ENCODE measurements around the gene DPY19L1.
"Not testable (repeated sequence)": the region's sequence is repeated elsewhere in the genome, so short reads cannot be mapped to it uniquely, and the experiment has no call there.

The DPY19L1 gene

DNA sequence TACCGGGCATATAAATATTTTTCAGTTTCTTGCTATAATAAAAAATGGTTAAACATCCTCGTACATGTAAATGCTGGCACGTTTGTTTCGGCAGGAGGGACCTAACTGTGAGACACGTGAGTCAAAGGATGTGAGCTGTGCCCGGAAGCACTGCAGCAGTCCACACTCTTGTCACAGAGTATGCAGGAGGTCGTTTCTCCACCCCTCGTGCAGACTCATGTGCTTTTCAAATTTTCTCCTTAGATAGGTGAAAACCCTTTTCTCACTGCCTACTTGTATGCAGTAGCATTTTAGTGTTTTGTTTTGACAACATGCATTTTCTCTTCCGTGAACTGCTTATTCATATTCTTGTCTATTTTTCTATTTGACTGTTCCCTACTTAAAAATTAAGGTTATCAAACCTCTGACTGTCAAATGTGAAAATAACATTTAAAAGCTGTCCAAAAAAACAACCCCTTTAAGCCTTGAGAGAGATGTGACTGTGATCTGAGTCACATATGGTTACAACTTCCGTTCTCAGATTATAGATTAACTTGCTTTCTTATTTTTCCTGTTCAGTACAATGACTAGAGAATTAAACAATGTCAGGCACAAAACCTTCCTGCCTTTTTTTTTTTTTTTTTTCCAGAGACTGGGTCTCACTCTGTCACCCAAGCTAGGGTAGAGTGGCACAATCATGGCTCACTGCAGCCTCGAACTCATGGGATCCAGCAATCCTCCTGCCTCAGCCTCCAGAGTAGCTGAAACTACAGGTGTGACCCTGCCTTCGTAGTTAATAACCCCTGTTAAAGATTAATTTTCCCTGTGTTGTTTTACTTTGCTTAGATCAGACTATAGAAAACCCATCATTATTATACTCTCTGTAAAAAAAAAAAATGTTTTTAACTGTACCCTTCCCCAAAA lies 45.1 kb downstream of the DPY19L1 start:
- peak; percentile 0 to 41 (median 26) for DNase-seq (ENCODE audit: low read depth in 2 of 3, low spot score in 1 of 3)

DNA sequence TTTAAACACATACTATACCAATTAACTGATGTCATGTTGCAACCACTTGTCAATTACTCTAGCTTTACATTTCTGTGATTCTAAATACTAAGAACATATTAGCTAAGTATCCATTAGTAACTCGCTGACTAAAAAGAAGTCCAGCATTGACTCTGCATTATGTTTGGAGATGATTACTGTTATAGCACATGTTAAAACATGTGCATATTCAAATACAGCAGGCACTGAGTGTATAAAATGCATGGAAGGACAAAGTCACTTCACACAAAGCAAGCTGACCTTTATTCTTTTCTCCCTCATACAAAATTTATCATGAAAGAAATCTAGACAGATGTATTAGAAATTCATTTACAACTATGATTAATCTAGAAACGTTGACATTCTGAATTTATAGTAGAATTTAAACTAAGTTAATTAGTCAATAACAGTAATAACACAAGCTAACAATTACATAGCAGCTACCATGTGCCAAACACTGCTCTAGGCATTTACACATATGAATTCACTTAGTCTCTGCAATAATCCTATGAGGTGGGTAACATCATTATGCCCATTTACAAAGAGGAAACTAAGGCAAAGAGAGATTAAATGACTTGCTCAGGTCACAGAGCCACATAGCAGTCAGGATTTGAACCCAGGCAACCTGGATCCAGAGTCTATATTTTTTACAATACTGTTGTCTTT lies 48.7 kb downstream of the DPY19L1 start:
- not testable (repeated sequence) for DNase-seq (ENCODE audit: low read depth in 2 of 3, low spot score in 1 of 3)

DNA sequence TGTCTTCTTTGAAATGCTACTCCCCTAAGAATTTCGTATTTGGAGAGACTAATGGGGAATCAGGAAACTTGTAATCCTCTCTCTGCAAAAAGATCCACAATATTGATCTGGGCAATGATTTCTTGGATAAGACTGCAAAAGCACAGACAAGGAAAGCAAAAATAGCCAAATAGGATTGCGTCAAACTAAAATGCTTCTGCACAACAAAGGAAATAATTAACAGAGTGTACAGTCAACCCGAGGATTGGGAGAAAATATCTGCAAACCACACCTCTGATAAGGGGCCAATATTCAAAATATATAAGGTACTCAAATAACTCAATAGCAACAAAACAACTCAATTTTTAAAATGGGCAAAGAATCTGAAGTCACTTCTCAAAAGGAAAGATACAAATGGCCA lies 52.1 kb downstream of the DPY19L1 start:
- not testable (repeated sequence) for DNase-seq (ENCODE audit: low read depth in 2 of 3, low spot score in 1 of 3)

DNA sequence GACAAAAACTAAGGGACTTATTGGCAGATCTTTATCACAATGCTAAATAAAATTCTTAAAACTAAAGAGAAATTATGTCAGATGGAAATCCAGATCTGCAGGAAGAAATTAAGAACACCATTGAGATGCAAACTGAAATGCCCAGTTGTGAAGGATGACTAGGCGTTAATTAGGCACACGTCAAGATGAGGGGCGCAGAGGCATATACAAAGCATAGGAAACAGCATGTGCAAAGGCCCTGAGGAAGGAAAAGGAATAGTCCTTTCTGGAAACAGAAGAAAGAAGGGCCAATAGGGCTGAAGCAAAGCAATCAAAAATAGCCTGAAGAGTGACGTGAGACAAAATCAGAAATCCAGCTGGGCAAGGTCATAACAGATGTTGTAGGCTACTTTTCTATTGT lies 53.1 kb downstream of the DPY19L1 start:
- DNase-seq (ENCODE audit: low read depth in 2 of 3, low spot score in 1 of 3): not testable (repeated sequence)

DNA sequence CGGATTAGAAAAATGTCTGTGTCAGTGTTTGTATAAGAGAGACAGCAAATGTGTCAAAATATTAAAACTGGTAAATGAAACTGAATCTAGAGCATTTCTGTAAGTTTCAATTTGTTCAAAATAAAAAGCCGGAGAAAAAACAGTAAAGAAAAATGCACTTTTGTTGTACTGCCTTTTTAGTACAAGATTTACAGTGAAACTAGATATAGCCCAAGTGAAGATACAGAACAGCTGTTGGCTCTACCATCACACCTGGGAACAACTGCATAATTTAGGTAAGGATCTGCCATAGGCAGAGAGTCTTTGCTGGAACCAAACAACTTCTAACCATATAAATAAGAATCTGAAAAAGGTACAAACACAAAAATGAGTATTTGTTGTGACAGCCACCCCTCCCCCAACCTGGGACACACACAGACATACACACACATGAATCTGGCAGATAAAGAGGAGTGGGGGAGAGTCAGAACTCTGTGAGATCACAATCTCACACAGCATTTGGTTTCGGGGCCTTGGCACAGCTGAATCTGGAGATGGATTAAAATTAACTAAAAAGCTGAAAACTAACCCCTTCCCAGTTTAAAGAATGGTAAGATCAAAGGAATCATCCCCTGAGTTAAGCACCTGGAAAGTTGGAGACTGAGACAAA lies 54.8 kb downstream of the DPY19L1 start:
- DNase-seq (ENCODE audit: low read depth in 2 of 3, low spot score in 1 of 3): no peak

DNA sequence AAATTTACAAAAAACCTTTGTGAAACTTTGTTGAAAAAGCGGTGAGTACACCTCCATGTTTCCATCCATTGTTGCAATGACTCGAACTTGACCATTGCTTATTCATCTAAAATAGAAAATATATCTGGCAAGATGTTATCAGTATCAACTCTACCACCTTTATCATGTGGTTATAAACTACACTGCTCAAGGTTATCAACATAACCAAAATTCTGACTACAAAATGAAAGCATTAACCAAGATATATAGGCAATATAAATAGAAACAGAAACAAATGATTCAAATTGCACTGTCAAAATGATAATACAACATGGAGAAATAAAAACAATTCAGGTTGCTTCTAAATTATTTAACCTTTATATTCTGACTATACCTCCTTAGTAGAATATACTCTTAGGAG lies 58.2 kb downstream of the DPY19L1 start:
- DNase-seq (ENCODE audit: low read depth in 2 of 3, low spot score in 1 of 3): not testable (repeated sequence)

DNA sequence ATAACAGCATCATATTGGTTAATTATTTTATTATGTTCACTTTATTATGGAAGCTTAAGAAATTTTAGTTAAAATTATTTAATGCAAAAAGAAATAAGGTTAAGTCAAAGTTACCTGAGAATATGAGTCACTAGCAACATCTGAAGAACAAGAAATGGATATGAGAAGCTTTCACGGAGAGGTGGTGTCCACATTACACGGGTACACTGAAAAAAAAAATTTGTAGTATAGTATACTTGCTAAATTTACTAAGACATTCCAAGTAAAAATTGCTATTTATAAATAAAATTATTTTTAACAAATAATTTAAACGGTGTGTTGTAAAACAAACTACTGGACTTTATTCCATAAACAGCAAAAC lies 63.9 kb downstream of the DPY19L1 start:
- no peak for DNase-seq (ENCODE audit: low read depth in 2 of 3, low spot score in 1 of 3)

DNA sequence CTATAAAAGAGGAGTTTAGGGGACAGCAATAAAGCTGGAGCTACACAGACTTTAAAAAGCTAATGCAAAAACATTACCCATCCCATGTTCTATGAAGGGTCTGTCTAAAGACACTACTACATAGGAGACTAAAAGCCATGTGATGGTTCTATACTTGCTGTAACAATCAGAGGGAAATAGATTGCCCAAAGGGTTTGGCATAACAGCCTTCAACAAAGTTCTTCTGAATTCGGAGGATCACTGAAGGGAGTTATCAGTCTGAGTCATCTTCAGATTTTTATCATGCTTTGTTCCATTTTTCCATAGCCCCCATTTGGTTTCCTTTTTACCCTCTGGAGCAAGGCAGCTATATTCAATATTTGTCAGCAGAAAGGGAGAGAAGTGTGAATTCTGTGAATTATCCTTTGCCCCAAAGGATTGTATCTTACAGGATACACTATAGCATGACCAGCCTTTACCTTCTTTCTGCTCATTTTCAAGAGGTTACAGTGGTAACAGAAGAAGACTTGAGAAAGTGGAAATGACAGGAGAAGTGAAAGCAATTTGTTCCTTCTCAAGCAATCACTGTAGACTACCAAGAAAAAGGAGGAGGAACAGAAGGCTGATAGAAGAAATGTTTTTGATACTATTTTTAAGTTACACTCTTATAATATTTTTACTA lies 64.4 kb downstream of the DPY19L1 start:
- DNase-seq (ENCODE audit: low read depth in 2 of 3, low spot score in 1 of 3): not testable (repeated sequence)

DNA sequence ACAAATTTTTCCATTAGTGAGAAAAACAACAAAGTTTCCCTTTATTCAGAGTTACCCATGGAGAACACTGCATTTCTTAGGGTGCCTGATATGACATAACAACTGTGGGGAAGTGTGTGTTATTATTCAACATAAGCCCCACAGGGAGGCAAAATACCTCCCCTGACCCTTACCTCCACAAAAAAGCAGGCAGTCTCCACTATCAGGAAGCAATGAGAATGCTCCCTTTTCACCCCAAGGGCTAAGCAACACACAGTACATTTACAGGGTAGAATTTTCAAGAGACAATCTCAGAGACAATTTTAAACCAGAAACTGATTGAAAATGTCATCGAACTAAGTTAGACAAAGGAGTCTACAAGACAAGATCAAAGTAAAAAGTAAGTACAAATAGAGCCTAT lies 69.5 kb downstream of the DPY19L1 start:
- DNase-seq (ENCODE audit: low read depth in 2 of 3, low spot score in 1 of 3): not testable (repeated sequence)

DNA sequence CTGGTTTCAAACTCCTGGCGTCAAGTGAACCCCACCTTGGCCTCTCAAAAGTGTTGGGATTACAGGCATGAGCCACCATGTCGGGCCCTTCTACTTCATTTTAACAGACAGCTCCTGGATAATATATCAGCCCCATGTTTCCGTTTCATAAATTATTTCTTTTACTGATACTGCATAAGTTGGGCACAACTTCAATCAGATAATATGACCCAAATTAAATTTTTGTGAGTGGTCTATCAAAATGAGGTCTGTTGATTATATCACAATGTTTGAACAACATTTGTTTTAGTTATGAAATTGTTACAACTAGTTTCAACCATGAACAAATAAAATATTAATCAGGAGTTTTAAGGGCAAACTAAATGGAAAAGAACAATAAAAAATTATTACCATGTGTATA lies 70.8 kb downstream of the DPY19L1 start:
- DNase-seq (ENCODE audit: low read depth in 2 of 3, low spot score in 1 of 3): not testable (repeated sequence)

DNA sequence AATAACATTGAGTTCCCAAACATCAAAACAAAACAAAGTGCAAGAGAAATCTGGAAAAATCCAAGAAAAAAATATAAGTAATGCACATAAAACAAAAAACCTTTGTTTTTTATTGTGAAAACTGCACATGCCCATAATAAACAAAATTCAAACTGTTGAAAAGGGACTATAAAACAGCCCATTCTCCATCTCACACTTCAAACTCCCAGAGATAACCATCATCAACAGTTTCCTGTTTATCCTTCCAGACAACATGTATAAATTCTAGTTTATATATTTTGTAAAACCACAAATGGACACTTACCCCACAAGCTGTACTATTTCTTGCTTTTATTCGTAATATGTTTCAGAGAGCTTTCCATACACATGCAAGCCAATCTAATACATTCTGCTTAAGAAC lies 79.3 kb downstream of the DPY19L1 start:
- DNase-seq (ENCODE audit: low read depth in 2 of 3, low spot score in 1 of 3): no peak

DNA sequence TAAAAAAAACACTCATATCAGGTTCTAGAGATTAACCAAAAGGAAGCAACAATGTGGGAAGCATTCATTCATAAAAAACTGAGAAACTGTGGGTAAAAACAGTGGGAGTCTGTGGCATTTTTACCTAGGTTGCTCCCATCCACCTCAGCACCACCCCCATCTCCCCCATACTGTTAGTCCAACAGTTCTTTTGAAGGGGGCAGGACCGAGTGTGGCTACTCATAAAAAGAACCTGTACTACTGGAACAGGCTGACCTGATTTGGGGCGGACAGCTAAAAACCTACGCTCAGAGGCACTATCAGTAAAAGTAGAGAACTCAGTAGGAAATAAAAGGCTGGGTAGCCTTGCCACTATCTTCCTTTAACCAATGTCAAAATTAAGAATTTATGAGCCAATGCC lies 84.5 kb downstream of the DPY19L1 start:
- DNase-seq (ENCODE audit: low read depth in 2 of 3, low spot score in 1 of 3): no peak

DNA sequence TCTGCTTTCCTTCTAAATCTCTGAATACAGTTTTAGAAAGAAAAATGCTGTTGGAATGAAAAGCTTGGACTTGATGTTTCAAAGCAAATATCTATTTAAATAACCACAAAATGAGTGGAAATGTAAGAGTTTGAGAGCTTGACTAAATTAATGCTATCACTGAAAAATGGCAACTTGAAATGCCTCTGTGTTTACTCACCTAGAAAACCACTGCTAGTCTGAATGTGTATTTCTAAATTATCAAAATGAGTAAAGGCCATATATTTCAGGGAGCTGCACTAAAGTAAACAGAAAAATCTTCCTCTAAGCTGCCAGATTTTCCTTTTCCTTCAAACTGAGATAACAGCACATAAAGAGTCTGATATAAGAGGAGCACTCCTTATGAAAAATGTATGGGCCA lies 87.9 kb downstream of the DPY19L1 start:
- no peak for DNase-seq (ENCODE audit: low read depth in 2 of 3, low spot score in 1 of 3)

DNA sequence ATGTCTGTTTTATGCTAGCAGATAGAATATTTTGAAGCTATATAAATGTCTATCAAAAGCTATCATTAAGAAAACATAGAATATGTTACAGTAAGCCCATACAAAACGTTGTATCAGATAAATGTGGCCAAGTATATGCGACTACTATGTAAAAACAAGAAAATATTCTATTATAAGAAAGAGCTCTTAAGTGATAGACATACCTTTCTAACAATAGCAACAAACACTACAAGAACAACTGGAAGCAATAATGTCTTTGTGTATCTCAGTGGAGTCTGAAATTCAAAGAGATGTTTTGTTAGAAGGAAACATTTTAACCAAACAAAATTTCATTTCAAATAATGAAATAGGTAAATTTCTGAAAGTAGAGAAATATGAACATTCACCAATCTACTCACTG lies 89.9 kb downstream of the DPY19L1 start:
- not testable (repeated sequence) for DNase-seq (ENCODE audit: low read depth in 2 of 3, low spot score in 1 of 3)

DNA sequence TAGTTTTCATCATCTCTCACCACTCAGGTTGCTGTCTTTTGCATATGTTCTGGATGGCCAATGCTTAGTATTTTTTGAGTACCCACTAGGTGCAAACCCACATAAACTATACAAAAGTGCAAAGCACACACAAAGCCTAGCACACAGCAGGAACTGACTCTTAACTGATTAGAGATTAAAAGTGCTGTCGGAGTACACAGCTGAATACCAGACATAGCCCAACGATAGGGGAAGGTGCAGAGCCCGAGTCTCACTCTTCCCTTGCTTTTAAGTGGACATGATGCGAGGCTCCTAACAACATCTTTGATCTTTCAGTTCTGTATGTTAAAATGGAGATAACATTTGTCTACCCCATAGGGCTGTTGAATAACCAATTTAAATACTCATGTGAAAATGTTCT lies 90.8 kb downstream of the DPY19L1 start:
- DNase-seq (ENCODE audit: low read depth in 2 of 3, low spot score in 1 of 3): no peak

DNA sequence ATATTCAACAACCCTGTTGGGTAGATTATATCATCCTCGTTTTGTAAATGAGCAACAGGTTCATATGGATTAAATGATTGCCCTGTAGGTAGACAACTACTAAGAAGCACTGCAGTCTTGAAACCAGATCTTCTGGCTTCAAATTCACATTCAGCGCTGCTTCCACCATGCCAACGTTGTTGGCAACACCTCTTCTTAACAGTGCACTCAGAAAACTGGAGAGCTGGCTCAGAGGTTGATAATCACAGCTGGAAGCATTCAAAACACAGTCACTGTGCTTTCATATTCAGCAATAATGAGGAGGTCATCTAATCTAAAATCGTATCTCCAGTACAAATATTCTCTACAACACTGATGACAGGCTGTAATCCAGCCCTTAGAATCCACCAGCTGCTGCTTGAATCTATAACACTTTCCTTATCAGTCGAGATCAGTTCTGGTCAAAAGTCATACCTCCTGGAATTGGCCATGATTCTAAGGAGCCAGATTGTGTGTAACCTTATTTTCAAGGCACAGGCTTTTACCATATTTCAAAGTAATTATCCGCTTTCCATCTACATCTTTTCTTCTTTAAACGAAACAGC lies 91.3 kb downstream of the DPY19L1 start:
- not testable (repeated sequence) for DNase-seq (ENCODE audit: low read depth in 2 of 3, low spot score in 1 of 3)

DNA sequence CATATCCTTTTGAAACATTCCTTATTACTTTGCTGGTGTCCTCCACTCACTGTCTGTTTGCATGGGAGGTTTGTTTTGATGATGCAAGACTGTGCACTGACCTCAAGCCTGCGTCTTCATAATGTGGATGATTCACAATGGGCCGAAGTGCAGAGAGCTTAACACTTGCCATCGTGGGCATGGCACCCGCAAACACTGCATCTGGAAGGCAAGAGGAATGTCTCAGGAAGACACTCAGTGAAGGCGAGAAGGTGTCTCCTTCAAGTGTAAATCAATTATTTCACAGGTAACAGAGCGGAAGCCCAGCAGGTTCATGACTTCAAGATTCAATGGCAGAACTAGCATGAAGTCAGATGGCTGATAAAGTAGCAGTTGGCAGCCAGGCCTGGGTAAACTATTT lies 98.1 kb downstream of the DPY19L1 start:
- DNase-seq (ENCODE audit: low read depth in 2 of 3, low spot score in 1 of 3): no peak

DNA sequence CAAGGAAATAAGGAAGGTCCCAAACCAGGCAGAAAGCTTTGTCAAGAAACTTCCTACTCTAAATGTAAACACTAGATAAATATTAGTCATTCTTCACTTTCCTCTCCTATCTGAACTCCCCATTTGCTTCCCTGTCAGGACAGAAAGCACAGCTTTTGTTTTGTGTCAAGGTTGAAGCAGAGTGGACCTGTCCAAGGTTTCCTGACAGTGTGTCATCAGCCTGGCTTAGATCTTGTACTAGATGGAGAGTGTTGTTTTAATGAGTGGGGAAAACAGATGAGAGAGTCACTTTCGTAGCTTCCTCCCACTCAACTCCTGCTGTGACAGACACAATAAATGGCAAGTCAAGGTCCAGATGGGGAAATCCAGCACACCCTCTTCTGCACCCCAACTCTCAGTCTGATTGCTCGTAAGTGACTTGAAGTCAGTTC lies 101.5 kb downstream of the DPY19L1 start:
- DNase-seq (ENCODE audit: low read depth in 2 of 3, low spot score in 1 of 3): not testable (repeated sequence)

DNA sequence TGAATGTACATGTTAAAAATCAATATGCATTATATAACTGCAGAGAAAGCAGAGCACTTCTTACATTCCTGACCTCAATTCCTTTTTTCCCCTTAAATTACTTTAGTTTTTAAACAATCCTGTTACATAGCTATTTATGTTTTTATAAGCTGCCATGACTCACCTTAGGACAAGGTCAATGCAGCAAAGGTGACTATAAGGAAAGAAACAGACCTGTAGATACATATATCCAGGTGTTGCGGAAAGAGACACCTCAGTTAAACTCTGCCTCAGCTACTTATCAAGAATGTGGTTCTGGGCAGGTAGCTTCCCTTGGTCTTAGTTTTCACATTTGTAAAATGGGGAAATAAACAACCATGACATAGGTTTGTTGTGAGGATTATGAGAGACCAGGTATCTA lies 105.5 kb downstream of the DPY19L1 start:
- DNase-seq (ENCODE audit: low read depth in 2 of 3, low spot score in 1 of 3): no peak

DNA sequence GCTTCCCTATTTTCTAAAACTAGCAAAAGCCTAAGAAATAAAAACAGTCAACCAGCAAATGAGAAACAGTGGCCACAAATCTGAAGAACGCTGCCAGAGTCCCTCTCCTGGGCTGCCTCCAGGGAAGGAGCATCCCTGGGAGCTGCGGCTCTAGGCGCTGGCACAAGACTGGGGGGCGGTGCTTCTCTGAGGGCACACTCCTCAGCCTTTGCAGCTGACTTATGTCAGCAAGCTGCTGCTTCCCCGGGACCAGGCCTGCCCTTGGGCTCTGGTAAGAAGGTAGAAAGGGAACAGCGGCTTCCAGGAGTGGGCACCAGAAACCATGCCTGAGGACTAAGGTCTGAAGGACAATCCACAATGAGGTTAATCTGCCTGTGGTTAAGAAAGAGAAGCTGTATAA lies 107.5 kb downstream of the DPY19L1 start:
- not testable (repeated sequence) for DNase-seq (ENCODE audit: low read depth in 2 of 3, low spot score in 1 of 3)

DNA sequence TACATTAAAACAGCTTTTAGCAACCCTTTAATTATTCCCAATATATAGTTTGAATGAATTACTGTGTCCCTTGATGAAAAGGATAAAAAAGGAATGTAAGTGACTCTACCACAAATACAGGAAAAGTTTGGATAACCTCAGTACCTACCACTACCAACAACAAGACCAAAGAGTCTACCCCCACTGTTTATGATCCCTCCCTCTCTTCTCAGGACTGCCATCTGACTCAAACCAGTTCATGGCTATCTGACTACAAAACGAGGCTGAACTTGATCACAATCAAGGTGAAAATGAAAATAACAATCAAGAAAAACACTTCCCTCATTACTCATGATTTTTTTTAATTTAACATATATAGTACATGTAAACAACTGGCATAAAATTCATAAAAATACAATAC lies 108.7 kb downstream of the DPY19L1 start:
- DNase-seq (ENCODE audit: low read depth in 2 of 3, low spot score in 1 of 3): no peak

All from stimulated activated CD4-positive, alpha-beta T cell treated with anti-CD3 and anti-CD28 coated beads, Interleukin-12 subunit alpha, Interleukin-12 subunit beta, amount 100 ng/mL, for 48 hours (primary cell).